Measurements from ENCODE around the gene CUX1.

CUX1 gene

DNA sequence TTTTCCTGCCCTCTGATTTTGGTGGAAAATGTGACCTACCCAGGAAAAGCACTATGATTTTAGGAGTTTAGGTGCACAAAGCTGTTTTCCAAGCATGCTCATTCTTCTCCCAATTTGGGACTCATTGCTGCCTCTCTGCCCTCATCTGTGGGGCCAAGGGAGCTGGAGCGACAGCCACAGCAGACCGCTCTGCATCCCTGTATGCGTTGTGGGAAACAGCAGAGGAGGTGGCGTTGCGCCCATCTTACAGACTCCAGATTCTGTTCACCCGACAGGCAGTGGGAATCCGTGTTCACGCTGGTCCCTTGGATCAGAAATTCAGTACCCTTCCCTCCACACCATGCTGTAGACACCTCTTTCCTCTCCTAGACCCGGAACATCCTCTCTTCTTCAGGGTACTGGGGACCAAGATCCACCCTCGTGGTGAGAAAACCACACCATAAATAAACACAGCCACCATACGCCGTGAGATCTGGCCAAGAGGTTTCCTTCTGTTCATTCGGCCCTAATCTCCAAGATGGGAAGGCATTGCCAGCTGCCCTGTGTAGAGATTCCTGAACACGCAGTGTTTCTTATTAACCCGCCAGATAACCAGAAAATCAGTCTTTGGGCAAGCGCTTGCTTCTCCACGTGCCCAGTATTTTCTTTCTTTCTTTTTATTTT, 87.9 kb downstream of the CUX1 start:
- Histone ChIP-seq H3K36me3 (replicated peaks; ENCODE audit: insufficient read depth, low read length) (no peaks in the 10 kb centered on the region), H3K27me3 (replicated peaks; ENCODE audit: insufficient read depth, low read length) (no peaks in the 10 kb centered on the region), H3K27ac (ENCODE audit: low read length) (no peak overlapping the region), H3K4me3 (ENCODE audit: low read length) (no peak overlapping the region), H4K20me1 (ENCODE audit: insufficient read depth, low read length) (no peaks in the 10 kb centered on the region), H3K9ac (ENCODE audit: low read length) (no peak overlapping the region), H3K79me2 (ENCODE audit: low read length) (peaks cover 82% of the 10 kb centered on the region), H2AFZ (ENCODE audit: low read length) (no peak overlapping the region), H3F3A (ENCODE audit: insufficient read depth, low read length) (no peaks in the 10 kb centered on the region), H3K4me2 (ENCODE audit: low read depth, low read length) (no peak overlapping the region), H3K9me3 (replicated peaks; ENCODE audit: insufficient read depth, low read length) (no peaks in the 10 kb centered on the region), H3K9me2 (replicated peaks; ENCODE audit: insufficient read depth, low read length) (no peaks in the 10 kb centered on the region), H3K4me1 (ENCODE audit: low read length) (no peaks in the 10 kb centered on the region)
- DNase-seq = no peak
- TF ChIP-seq EZH2 (optimal IDR thresholded peaks at IDR 0.05; ENCODE audit: low read depth, low read length) = no peak
- no peak for TF ChIP-seq EZH2phosphoT487 (IDR thresholded peaks at IDR 0.05; ENCODE audit: low read length)
- no peak for TF ChIP-seq CTCF (IDR thresholded peaks at IDR 0.05; ENCODE audit: low read length)

DNA sequence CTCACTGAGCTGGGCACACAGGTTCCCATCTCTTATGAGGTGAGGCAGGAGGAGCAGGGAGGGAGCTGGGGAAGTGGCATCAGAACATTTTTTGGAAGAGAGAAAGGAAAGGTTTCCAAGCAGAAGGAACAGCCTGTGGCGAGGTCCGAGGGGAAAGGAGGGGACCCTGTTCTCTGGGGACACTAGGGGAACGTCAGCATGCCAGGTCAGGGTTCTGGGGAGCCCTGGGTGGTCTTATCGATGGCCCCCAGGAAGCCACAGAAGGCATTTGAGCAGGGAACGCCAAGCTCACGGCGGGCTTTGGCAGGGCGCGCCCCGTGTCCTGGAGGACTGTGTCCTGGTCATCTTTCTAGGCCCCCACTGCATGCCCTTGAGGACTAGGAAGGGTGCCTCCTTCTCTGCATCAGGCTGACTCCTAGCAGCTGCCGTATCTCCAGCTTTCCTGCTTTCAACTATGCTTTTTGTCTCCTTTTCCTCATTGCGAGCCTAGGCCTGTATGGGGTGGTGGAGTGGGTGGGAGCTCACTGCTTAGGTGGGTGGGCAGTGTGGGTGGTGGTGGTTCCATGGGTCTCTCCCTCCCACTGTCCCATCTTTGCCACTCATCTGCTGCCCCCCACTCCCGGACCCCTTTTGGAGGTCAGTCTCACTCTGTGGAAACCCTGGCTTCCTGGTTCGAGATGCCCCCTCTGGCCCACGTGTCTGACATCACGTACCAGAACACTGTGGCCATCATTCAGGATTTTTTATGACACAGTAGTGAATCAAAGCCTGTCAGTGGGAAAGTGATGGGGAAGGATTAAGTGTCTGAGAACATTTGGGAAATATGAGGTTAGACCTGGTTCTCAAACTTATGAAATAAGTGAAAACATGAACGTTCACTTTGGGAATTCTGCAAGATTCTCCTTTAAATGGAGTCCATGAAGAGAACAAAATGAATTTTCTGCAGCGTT, 89.1 kb downstream of the CUX1 start:
- no peak for TF ChIP-seq CTCF (IDR thresholded peaks at IDR 0.05; ENCODE audit: low read length)
- TF ChIP-seq EZH2phosphoT487 (IDR thresholded peaks at IDR 0.05; ENCODE audit: low read length) = no peak
- no peak for TF ChIP-seq EZH2 (optimal IDR thresholded peaks at IDR 0.05; ENCODE audit: low read depth, low read length)
- H3K9me2 ChIP-seq (replicated peaks; ENCODE audit: insufficient read depth, low read length) = no peaks in the 10 kb centered on the region
- H3K27me3 ChIP-seq (replicated peaks; ENCODE audit: insufficient read depth, low read length) = no peaks in the 10 kb centered on the region
- H3K36me3 ChIP-seq (replicated peaks; ENCODE audit: insufficient read depth, low read length) = no peaks in the 10 kb centered on the region
- H3K4me1 ChIP-seq (ENCODE audit: low read length) = no peaks in the 10 kb centered on the region
- no peak overlapping the region for H2AFZ ChIP-seq (ENCODE audit: low read length)
- no peak overlapping the region for H3K27ac ChIP-seq (ENCODE audit: low read length)
- no peak overlapping the region for H3K9ac ChIP-seq (ENCODE audit: low read length)
- no peaks in the 10 kb centered on the region for H3K9me3 ChIP-seq (replicated peaks; ENCODE audit: insufficient read depth, low read length)
- H3K4me3 ChIP-seq (ENCODE audit: low read length) = no peak overlapping the region
- no peaks in the 10 kb centered on the region for H4K20me1 ChIP-seq (ENCODE audit: insufficient read depth, low read length)
- DNase-seq = no peak
- H3F3A ChIP-seq (ENCODE audit: insufficient read depth, low read length) = no peaks in the 10 kb centered on the region
- no peak overlapping the region for H3K4me2 ChIP-seq (ENCODE audit: low read depth, low read length)
- H3K79me2 ChIP-seq (ENCODE audit: low read length) = peaks cover 82% of the 10 kb centered on the region

DNA sequence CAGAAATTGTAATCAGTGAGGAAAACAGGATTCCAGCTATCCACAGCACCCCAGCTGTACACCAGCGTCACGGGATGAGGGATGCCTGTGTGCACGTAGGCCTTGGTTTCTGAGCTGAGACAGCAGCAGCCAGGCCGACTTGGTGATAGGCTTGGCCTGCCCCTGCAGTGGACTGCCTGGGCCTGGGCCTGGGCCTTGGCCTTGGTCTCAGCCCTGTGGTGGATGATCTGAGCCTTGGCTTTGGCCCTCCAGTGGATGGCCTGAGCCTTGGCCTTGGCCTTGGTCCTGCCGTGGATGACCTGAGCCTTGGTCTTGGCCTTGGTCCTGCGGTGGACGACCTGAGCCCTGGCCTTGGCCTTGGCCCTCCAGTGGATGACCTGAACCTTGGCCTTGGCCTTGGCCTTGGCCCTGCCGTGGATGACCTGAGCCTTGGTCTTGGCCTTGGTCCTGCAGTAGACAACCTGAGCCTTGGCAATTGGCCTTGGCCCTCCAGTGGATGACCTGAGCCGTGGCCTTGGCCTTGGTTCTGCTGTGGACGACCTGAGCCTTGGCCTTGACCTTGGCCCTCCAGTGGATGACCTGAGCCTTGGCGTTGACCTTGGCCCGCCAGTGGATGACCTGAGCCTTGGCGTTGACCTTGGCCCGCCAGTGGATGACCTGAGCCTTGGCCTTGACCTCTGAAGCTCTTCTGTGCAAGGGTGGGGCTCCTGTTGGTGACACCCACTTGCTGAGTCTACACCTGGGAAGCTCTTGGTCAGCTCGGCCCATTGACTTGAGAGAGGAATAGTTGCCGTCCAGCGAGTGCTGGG, 93.8 kb downstream of the CUX1 start:
- Histone ChIP-seq H3K79me2 (ENCODE audit: low read length) (peaks cover 68% of the 10 kb centered on the region), H4K20me1 (ENCODE audit: insufficient read depth, low read length) (no peaks in the 10 kb centered on the region; the same call in 1 of the 2 replicates), H3K4me2 (ENCODE audit: low read depth, low read length) (no peak overlapping the region), H3K9ac (ENCODE audit: low read length) (no peak overlapping the region), H3K9me2 (replicated peaks; ENCODE audit: insufficient read depth, low read length) (no peaks in the 10 kb centered on the region), H3K36me3 (replicated peaks; ENCODE audit: insufficient read depth, low read length) (no peaks in the 10 kb centered on the region), H3K27me3 (replicated peaks; ENCODE audit: insufficient read depth, low read length) (no peaks in the 10 kb centered on the region), H3K9me3 (replicated peaks; ENCODE audit: insufficient read depth, low read length) (no peaks in the 10 kb centered on the region), H3K27ac (ENCODE audit: low read length) (no peak overlapping the region), H3F3A (ENCODE audit: insufficient read depth, low read length) (no peaks in the 10 kb centered on the region), H3K4me1 (ENCODE audit: low read length) (no peaks in the 10 kb centered on the region), H3K4me3 (ENCODE audit: low read length) (no peak overlapping the region), H2AFZ (ENCODE audit: low read length) (no peak overlapping the region)
- DNase-seq = no peak
- TF ChIP-seq EZH2 (optimal IDR thresholded peaks at IDR 0.05; ENCODE audit: low read depth, low read length) = no peak
- TF ChIP-seq CTCF (IDR thresholded peaks at IDR 0.05; ENCODE audit: low read length) = no peak

All from MM.1S (cell line).